ENCODE measurements around the gene KLRF1.
"Not testable (repeated sequence)": the region's sequence is repeated elsewhere in the genome, so short reads cannot be mapped to it uniquely, and the experiment has no call there.

The KLRF1 gene

GRCh38 chr12:9870286-9870866 is 43.1 kb downstream of the KLRF1 start:
- peak; percentile 88 for FAIRE-seq

GRCh38 chr12:9872162-9872561 is 44.9 kb downstream of the KLRF1 start:
- no peak for FAIRE-seq

GRCh38 chr12:9872742-9873141 is 45.5 kb downstream of the KLRF1 start:
- no peak for FAIRE-seq

- FAIRE-seq, result not testable (repeated sequence)
Observed at GRCh38 chr12:9876120-9876519, 48.8 kb downstream of the KLRF1 start.

GRCh38 chr12:9880532-9881078 is 53.3 kb downstream of the KLRF1 start:
- FAIRE-seq, result peak; percentile 82

GRCh38 chr12:9881246-9881645 is 54.0 kb downstream of the KLRF1 start, which contains the start of gene KLRF2:
Gene KLRF2, plus strand, starts transcription at chr12:9881489. Its CDS starts 107 bp downstream, at chr12:9881596.
- no peak for FAIRE-seq

GRCh38 chr12:9881988-9882387 is 54.7 kb downstream of the KLRF1 start:
- FAIRE-seq, result no peak

- FAIRE-seq, result no peak
Observed at GRCh38 chr12:9883175-9883574, 55.9 kb downstream of the KLRF1 start.

GRCh38 chr12:9888665-9889273 is 61.5 kb downstream of the KLRF1 start:
- FAIRE-seq, result no peak
